K562 (cell line): ENCODE measurements around the gene PKDCC. TPM values are rescaled to one million over a fixed set of nuclear protein-coding genes. Genes with fewer than 3 reads are reported as not detected.

Source experiments
- ATAC-seq: fragments of 200-7000 bp; cut with Tn5 transposase; 3 replicates; pipeline ENCODE4 v1.9.1; 2020; ENCODE audit warnings: moderate library complexity
- BruUV-seq: library from RNA; stranded (reverse); fragments of 400-500 nt; replicated peaks from 2 replicates; lab custom pipeline; 2021; lab: Mats Ljungman, UMichigan
- CTCF ChIA-PET: fragments of 300-600 bp; formaldehyde crosslinking; extraction: SDS; loops from one replicate; lab custom pipeline; 2021; ENCODE audit warnings: low intra/inter-chr PET ratio; lab: Yijun Ruan, JAX
- POLR2A ChIA-PET: fragments of 300-600, 350-650 bp; sonication (Branson Sonifier 250); formaldehyde crosslinking; extraction: SDS; loops from one replicate; lab custom pipeline; 2021; ENCODE audit warnings: antibody characterized with exemption, inconsistent platforms; lab: Yijun Ruan, JAX
- DNase-seq, 4 experiments: peaks; one replicate each; pipeline versions ENCODE4 v3.0.0 to v3.0.0-alpha.2; 2011 to 2018; ENCODE audit warnings: low spot score in 3 of 4, mixed read lengths in 3 of 4; ENCODE audit errors: extremely low read depth in 1 of 4
- FAIRE-seq: peaks from 2 replicates; lab custom pipeline; 2011; peaks lifted over from hg19 to GRCh38; lab: Jason Lieb, UNC
- H2AFZ ChIP-seq: 2 replicates; pipeline ENCODE4 v1.6.0; 2011; ENCODE audit warnings: low read depth, low read length, control low read depth, inconsistent platforms
- H3K27ac ChIP-seq: fragments of 200-600 bp; 3 replicates; pipeline ENCODE4 v1.8.0; 2011; ENCODE audit warnings: low read depth, mild to moderate bottlenecking, control low read depth, inconsistent platforms, low read length, moderate library complexity, mixed read lengths; ENCODE audit errors: extremely low read depth
- H3K27me3 ChIP-seq, 2 experiments: fragments of 300-600 bp in 1 of 2; 2 replicates in 1 of 2; 3 replicates in 1 of 2; pipeline versions ENCODE4 v1.6.0 to v1.8.0; 2011; ENCODE audit warnings: inconsistent platforms in 2 of 2, low read length in 2 of 2, mild to moderate bottlenecking in 1 of 2, mixed read lengths in 1 of 2, moderate library complexity in 1 of 2; ENCODE audit not compliant: control insufficient read depth in 2 of 2, insufficient read depth in 2 of 2
- H3K36me3 ChIP-seq: fragments of 300-600 bp; 3 replicates; pipeline ENCODE4 v1.8.0; 2011; ENCODE audit warnings: mild to moderate bottlenecking, low read length, inconsistent platforms; ENCODE audit not compliant: control insufficient read depth, insufficient read depth
- H3K4me1 ChIP-seq, 2 experiments: fragments of 200-600 bp in 1 of 2; replicated peaks in 1 of 2; 2 replicates in 1 of 2; 3 replicates in 1 of 2; pipeline versions ENCODE4 v1.5.1 to v1.8.0; 2011; ENCODE audit warnings: inconsistent platforms in 2 of 2, low read length in 2 of 2, mild to moderate bottlenecking in 1 of 2, mixed read lengths in 1 of 2, moderate library complexity in 1 of 2; ENCODE audit not compliant: control insufficient read depth in 2 of 2, insufficient read depth in 2 of 2
- H3K4me2 ChIP-seq: 2 replicates; pipeline ENCODE4 v1.6.1; 2011; ENCODE audit warnings: low read length, control low read depth, inconsistent platforms, mixed read lengths; ENCODE audit not compliant: insufficient read depth
- H3K4me3 ChIP-seq: fragments of 200-600 bp; sonication (generic), shearing (Covaris generic); 2 replicates; pipeline ENCODE4 v1.5.1; 2016; ENCODE audit warnings: control low read depth, inconsistent platforms
- H3K79me2 ChIP-seq: fragments of 200-600 bp; 3 replicates; pipeline ENCODE4 v1.8.0; 2011; ENCODE audit warnings: low read length, inconsistent platforms; ENCODE audit not compliant: control insufficient read depth, insufficient read depth
- H3K9ac ChIP-seq, 2 experiments: 2 replicates each; pipeline versions ENCODE4 v1.6.0 to v1.6.1; 2011; ENCODE audit warnings: low read depth in 2 of 2, low read length in 2 of 2, control low read depth in 1 of 2, inconsistent platforms in 1 of 2, mild to moderate bottlenecking in 1 of 2, mixed read lengths in 1 of 2; ENCODE audit not compliant: insufficient read depth in 1 of 2
- H3K9me1 ChIP-seq: one replicate; pipeline ENCODE4 v1.6.0; 2011; ENCODE audit warnings: inconsistent platforms, mild to moderate bottlenecking, low read length, moderate library complexity; ENCODE audit not compliant: control insufficient read depth, insufficient read depth
- H3K9me3 ChIP-seq: replicated peaks from 2 replicates; pipeline ENCODE4 v1.5.1; 2011; ENCODE audit warnings: low read depth, low read length, inconsistent platforms; ENCODE audit not compliant: control insufficient read depth, insufficient read depth
- H4K20me1 ChIP-seq: replicated peaks from 2 replicates; pipeline ENCODE4 v1.6.1; 2011; ENCODE audit warnings: low read length, inconsistent platforms, mixed read lengths; ENCODE audit not compliant: control insufficient read depth, insufficient read depth
- CBX5 ChIP-seq: IDR thresholded peaks from 2 replicates; pipeline ENCODE4 v1.6.1; 2014; ENCODE audit warnings: low read depth, borderline replicate concordance
- CREM ChIP-seq: IDR thresholded peaks from 2 replicates; pipeline ENCODE4 v1.6.1; 2014; ENCODE audit warnings: antibody characterized with exemption, low read depth
- DACH1 ChIP-seq: fragments of 450-650 bp; IDR thresholded peaks from 2 replicates; pipeline ENCODE4 v1.6.1; 2018; ENCODE audit not compliant: partially characterized antibody
- E2F3 ChIP-seq: fragments of 250-450 bp; sonication (Bioruptor Pico); IDR thresholded peaks from 2 replicates; pipeline ENCODE4 v1.4.0; 2020; ENCODE audit warnings: mild to moderate bottlenecking
- GTF2B ChIP-seq: IDR thresholded peaks from 2 replicates; pipeline ENCODE4 v1.6.1; 2011; ENCODE audit not compliant: insufficient read length; ENCODE audit errors: extremely low read depth
- IFI16 ChIP-seq: fragments of 250-450 bp; sonication (Bioruptor Pico); IDR thresholded peaks from 2 replicates; pipeline ENCODE4 v2.1.2; 2022; ENCODE audit warnings: mild to moderate bottlenecking, inconsistent platforms
- MEIS2 ChIP-seq: fragments of 450-650 bp; IDR thresholded peaks from 2 replicates; pipeline ENCODE4 v1.6.1; 2014; ENCODE audit warnings: mild to moderate bottlenecking; ENCODE audit not compliant: partially characterized antibody
- THRA ChIP-seq: fragments of 450-650 bp; IDR thresholded peaks from 2 replicates; pipeline ENCODE4 v1.6.1; 2017; ENCODE audit warnings: mild to moderate bottlenecking, moderate library complexity
- ZFP91 ChIP-seq: sonication (generic); formaldehyde crosslinking; IDR thresholded peaks from 2 replicates; pipeline ENCODE4 v1.8.0; 2022; ENCODE audit warnings: mild to moderate bottlenecking, missing genetic modification reagents
- ZNF263 ChIP-seq: sonication (generic); formaldehyde crosslinking; IDR thresholded peaks from 2 replicates; pipeline ENCODE4 v1.8.0; 2022; ENCODE audit warnings: mild to moderate bottlenecking, missing genetic modification reagents, borderline replicate concordance
- whole genome bisulfite sequencing: fragments of 100-300 bp; shearing (Covaris generic); methylation state at CpG from one replicate; pipeline ENCODE4 v1.1.6; 2016; ENCODE audit warnings: low coverage, mixed read lengths; ENCODE audit not compliant: insufficient coverage; ENCODE audit errors: missing lambda C conversion rate; 5-methylcytosine and 5-hydroxymethylcytosine counted together
- in situ Hi-C: fragments of 300-500 bp; cut with MboI; formaldehyde crosslinking; loops from 4 replicates; pipeline ENCODE4 v1.15.0; 2018; ENCODE audit warnings: inconsistent platforms, mixed read lengths
- intact Hi-C: fragments of 100-400 bp; cut with micrococcal nuclease; formaldehyde crosslinking; loops from 2 replicates; pipeline ENCODE4 v1.14.2; 2022
- polyA plus RNA-seq, 8 experiments: library from polyadenylated mRNA; depleted of rRNA in 4 of 8; stranded (reverse) in 5 of 8; unstranded in 3 of 8; fragments of >200 nt; fragmentation: Nextera tagmentation in 2 of 8; fragmentation: Illumina TruSeq in 1 of 8; extraction: Ambion mirVana in 2 of 8; extraction: Trizol in 1 of 8; gene quantifications; 2 replicates each; pipeline versions ENCODE4 v1.2.1 to v1.2.3, GENCODE V29; 2011 to 2014; ENCODE audit warnings: inconsistent platforms in 1 of 8, missing spikeins in 1 of 8
- total RNA-seq, 7 experiments: library from RNA; depleted of rRNA in 6 of 7; stranded (reverse); fragments of >200 nt in 6 of 7; fragmentation: Illumina TruSeq in 2 of 7; extraction: Trizol in 2 of 7; gene quantifications; 2 replicates each; pipeline versions ENCODE4 v1.2.1 to v1.2.3, GENCODE V29; 2011 to 2021; ENCODE audit warnings: low replicate concordance in 1 of 7
- TF ChIP-seq, protein P1 (sequence below): fragments of 250-450 bp; sonication (Bioruptor Pico); IDR thresholded peaks from 2 replicates; pipeline ENCODE4 v1.8.0; 2022; ENCODE audit warnings: inconsistent platforms

PKDCC gene
- total and polyA plus RNA-seq, 9 of the 15 experiments (the other 6 are each of a cell fraction or from before 2014, with no cell fraction given), result 0.62 to 14.8 (median 1.3) TPM; not detected in 2

- no peak for TF ChIP-seq ZFP91 (CRISPR knock-in tag)
- peak; percentile 12 for TF ChIP-seq DACH1
- TF ChIP-seq E2F3, result no peak
- TF ChIP-seq IFI16 (CRISPR knock-in tag), result no peak
Measured at GRCh38 chr2:42052702-42053481, 5.1 kb downstream of the PKDCC start (continued).

- DNase-seq (no peak), ATAC-seq (no peak), FAIRE-seq (no peak)
- H3K4me2 ChIP-seq, result no peak overlapping the region
- H3K9me1 ChIP-seq, result peaks cover 2% of the 10 kb centered on the region
- H3K79me2 ChIP-seq, result no peaks in the 10 kb centered on the region
- ChIA-PET CTCF (no interaction called here), POLR2A (interaction anchor here (0.9 kb wide), 1 partner anchor 14 kb away, joined by 3 read pairs; no protein-coding TSS in a partner anchor)
- in situ Hi-C loops, result no loop called here
- H3K27me3 ChIP-seq, result peaks cover 10 to 72% of the 10 kb centered on the region in 2 experiments; a peak in 4 of 5 replicates
- no peaks in the 10 kb centered on the region for H3K36me3 ChIP-seq
- WGBS, result 17% methylated on average over 6 of the region's 6 CpGs
- no peak for TF ChIP-seq GTF2B
- TF ChIP-seq MEIS2, result no peak
- TF ChIP-seq CREM, result no peak
- TF ChIP-seq THRA, result no peak
- TF ChIP-seq ZNF263 (CRISPR knock-in tag), result 0 out of 2 replicates have a peak, but pooled peaks have one; percentile 76
- TF ChIP-seq, protein P1, sequence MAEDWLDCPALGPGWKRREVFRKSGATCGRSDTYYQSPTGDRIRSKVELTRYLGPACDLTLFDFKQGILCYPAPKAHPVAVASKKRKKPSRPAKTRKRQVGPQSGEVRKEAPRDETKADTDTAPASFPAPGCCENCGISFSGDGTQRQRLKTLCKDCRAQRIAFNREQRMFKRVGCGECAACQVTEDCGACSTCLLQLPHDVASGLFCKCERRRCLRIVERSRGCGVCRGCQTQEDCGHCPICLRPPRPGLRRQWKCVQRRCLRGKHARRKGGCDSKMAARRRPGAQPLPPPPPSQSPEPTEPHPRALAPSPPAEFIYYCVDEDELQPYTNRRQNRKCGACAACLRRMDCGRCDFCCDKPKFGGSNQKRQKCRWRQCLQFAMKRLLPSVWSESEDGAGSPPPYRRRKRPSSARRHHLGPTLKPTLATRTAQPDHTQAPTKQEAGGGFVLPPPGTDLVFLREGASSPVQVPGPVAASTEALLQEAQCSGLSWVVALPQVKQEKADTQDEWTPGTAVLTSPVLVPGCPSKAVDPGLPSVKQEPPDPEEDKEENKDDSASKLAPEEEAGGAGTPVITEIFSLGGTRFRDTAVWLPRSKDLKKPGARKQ (CRISPR knock-in tag), result no peak
- TF ChIP-seq CBX5, result no peak
- H3K9me3 ChIP-seq, result no peaks in the 10 kb centered on the region
- intact Hi-C loops, result no loop called here
- H3K4me1 ChIP-seq, result peaks cover 6 to 12% of the 10 kb centered on the region in 2 experiments; a peak in 4 of 5 replicates
- H3K4me3 ChIP-seq, result no peak overlapping the region
- H2AFZ ChIP-seq, result no peak overlapping the region
- no peak overlapping the region for H3K27ac ChIP-seq
- H3K9ac ChIP-seq, result no peak overlapping the region
- BruUV-seq, result no TSS peak
- peaks cover 2% of the 10 kb centered on the region; the same call in 1 of the 2 replicates for H4K20me1 ChIP-seq
Measured at GRCh38 chr2:42053482-42053790, 5.6 kb downstream of the PKDCC start.
